ENCODE data around the gene PLIN1. TPM values are rescaled to one million over a fixed set of nuclear protein-coding genes. Genes with fewer than 3 reads are reported as not detected.

The PLIN1 gene
- total RNA-seq, 1 experiment from 2014 or later: 0.30 TPM

- Histone ChIP-seq H3K4me1 (ENCODE audit: insufficient read depth, low read length, poor library complexity, severe bottlenecking) (peaks cover 3% of the 10 kb centered on the region), H3K9me3 (ENCODE audit: low read depth, low read length, poor library complexity, severe bottlenecking) (no peaks in the 10 kb centered on the region), H3K4me3 (ENCODE audit: low read depth, low read length, poor library complexity, severe bottlenecking) (no peak overlapping the region), H3K27me3 (replicated peaks; ENCODE audit: insufficient read depth, low read depth, low read length, poor library complexity) (peaks cover 10% of the 10 kb centered on the region), H3K36me3 (ENCODE audit: insufficient read depth, low read length, poor library complexity, severe bottlenecking) (no peaks in the 10 kb centered on the region), H3K27ac (ENCODE audit: low read depth, low read length, poor library complexity, severe bottlenecking) (no peak overlapping the region)
- intact Hi-C loops (cut with micrococcal nuclease; ENCODE audit: unreplicated experiment): no loop called here
- TF ChIP-seq CTCF (conservative IDR thresholded peaks at IDR 0.05; ENCODE audit: low read depth, low read length): no peak
- no peak for TF ChIP-seq EZH2 (IDR thresholded peaks at IDR 0.05; ENCODE audit: borderline replicate concordance, low read depth, low read length, poor library complexity, severe bottlenecking)
- DNase-seq (ENCODE audit: low spot score): no peak
- no TSS peak for BruUV-seq (replicated peaks)
- POLR2A ChIA-PET (ENCODE audit: low non-redundant PET): no interaction called here
- CTCF ChIA-PET: no interaction called here
Observed at GRCh38 chr15:89669309-89669865, 9.8 kb downstream of the PLIN1 start.

DNA sequence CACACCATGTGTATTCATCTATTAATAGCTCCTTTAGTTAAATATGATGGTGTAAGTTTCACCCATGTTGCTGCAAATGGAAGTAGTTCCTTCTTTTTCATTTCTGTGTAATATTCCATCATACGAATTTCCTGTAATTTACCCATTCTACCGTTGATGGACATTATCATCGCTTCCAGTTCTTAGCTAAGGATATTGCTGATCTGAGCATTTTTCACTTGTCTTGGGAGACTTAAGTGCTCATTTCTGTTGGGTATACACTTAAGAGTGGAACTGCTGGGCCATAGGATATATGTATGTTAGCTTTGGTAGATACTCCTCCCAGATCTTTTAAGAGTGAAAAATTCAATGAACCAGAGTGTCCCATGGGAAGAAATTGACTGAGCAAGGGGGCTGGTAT, 11.0 kb downstream of the PLIN1 start:
- ChIA-PET POLR2A (ENCODE audit: low non-redundant PET) (no interaction called here), CTCF (no interaction called here)
- no peak overlapping the region for H3K27ac ChIP-seq (ENCODE audit: low read depth, low read length, poor library complexity, severe bottlenecking)
- TF ChIP-seq CTCF (conservative IDR thresholded peaks at IDR 0.05; ENCODE audit: low read depth, low read length): no peak
- TF ChIP-seq EZH2 (IDR thresholded peaks at IDR 0.05; ENCODE audit: borderline replicate concordance, low read depth, low read length, poor library complexity, severe bottlenecking): no peak
- peaks cover 10% of the 10 kb centered on the region for H3K27me3 ChIP-seq (replicated peaks; ENCODE audit: insufficient read depth, low read depth, low read length, poor library complexity)
- H3K4me3 ChIP-seq (ENCODE audit: low read depth, low read length, poor library complexity, severe bottlenecking): no peak overlapping the region
- no peak for DNase-seq (ENCODE audit: low spot score)
- no TSS peak for BruUV-seq (replicated peaks)
- no peaks in the 10 kb centered on the region for H3K36me3 ChIP-seq (ENCODE audit: insufficient read depth, low read length, poor library complexity, severe bottlenecking)
- intact Hi-C loops (cut with micrococcal nuclease; ENCODE audit: unreplicated experiment): no loop called here
- no peaks in the 10 kb centered on the region for H3K9me3 ChIP-seq (ENCODE audit: low read depth, low read length, poor library complexity, severe bottlenecking)
- peaks cover 3% of the 10 kb centered on the region for H3K4me1 ChIP-seq (ENCODE audit: insufficient read depth, low read length, poor library complexity, severe bottlenecking)

- TF ChIP-seq CTCF (conservative IDR thresholded peaks at IDR 0.05; ENCODE audit: low read depth, low read length) (no peak), EZH2 (IDR thresholded peaks at IDR 0.05; ENCODE audit: borderline replicate concordance, low read depth, low read length, poor library complexity, severe bottlenecking) (no peak)
- CTCF ChIA-PET: no interaction called here
Observed at GRCh38 chr15:89667706-89667960, 11.5 kb downstream of the PLIN1 start.

More at GRCh38 chr15:89667706-89667960, 11.5 kb downstream of the PLIN1 start:
- no peak for DNase-seq (ENCODE audit: low spot score)
- Histone ChIP-seq H3K9me3 (ENCODE audit: low read depth, low read length, poor library complexity, severe bottlenecking) (no peaks in the 10 kb centered on the region), H3K36me3 (ENCODE audit: insufficient read depth, low read length, poor library complexity, severe bottlenecking) (no peaks in the 10 kb centered on the region), H3K27me3 (replicated peaks; ENCODE audit: insufficient read depth, low read depth, low read length, poor library complexity) (peaks cover 10% of the 10 kb centered on the region), H3K4me3 (ENCODE audit: low read depth, low read length, poor library complexity, severe bottlenecking) (no peak overlapping the region), H3K27ac (ENCODE audit: low read depth, low read length, poor library complexity, severe bottlenecking) (no peak overlapping the region), H3K4me1 (ENCODE audit: insufficient read depth, low read length, poor library complexity, severe bottlenecking) (peaks cover 3% of the 10 kb centered on the region)
- intact Hi-C loops (cut with micrococcal nuclease; ENCODE audit: unreplicated experiment): no loop called here
- POLR2A ChIA-PET (ENCODE audit: low non-redundant PET): no interaction called here
- no TSS peak for BruUV-seq (replicated peaks)
